ENCODE results near the gene ADAM12. TPM values are rescaled to one million over a fixed set of nuclear protein-coding genes. Genes with fewer than 3 reads are reported as not detected.

The ADAM12 gene
- total RNA-seq, 2 donors from 2014 or later = 0.27 to 2.2 TPM

- no peaks in the 10 kb centered on the region for H3K36me3 ChIP-seq
- DNase-seq (ENCODE audit: low spot score) (no peak), ATAC-seq (ENCODE audit: insufficient number of reproducible peaks, low FRiP score, low read depth) (no peak)
- H3K9me3 ChIP-seq = no peaks in the 10 kb centered on the region
- H3K27me3 ChIP-seq (replicated peaks; ENCODE audit: insufficient read depth) = no peaks in the 10 kb centered on the region
- H3K4me1 ChIP-seq (ENCODE audit: control insufficient read depth in 1 of 2, low read depth in 2 of 2) = no peaks in the 10 kb centered on the region
- no peak overlapping the region for H3K27ac ChIP-seq
- H3K4me3 ChIP-seq = no peak overlapping the region
- TF ChIP-seq, protein P1, sequence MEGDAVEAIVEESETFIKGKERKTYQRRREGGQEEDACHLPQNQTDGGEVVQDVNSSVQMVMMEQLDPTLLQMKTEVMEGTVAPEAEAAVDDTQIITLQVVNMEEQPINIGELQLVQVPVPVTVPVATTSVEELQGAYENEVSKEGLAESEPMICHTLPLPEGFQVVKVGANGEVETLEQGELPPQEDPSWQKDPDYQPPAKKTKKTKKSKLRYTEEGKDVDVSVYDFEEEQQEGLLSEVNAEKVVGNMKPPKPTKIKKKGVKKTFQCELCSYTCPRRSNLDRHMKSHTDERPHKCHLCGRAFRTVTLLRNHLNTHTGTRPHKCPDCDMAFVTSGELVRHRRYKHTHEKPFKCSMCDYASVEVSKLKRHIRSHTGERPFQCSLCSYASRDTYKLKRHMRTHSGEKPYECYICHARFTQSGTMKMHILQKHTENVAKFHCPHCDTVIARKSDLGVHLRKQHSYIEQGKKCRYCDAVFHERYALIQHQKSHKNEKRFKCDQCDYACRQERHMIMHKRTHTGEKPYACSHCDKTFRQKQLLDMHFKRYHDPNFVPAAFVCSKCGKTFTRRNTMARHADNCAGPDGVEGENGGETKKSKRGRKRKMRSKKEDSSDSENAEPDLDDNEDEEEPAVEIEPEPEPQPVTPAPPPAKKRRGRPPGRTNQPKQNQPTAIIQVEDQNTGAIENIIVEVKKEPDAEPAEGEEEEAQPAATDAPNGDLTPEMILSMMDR (IDR thresholded peaks at IDR 0.05) = no peak
These were observed 372.0 kb downstream of the ADAM12 start for GRCh38 chr10:126016156-126016805.

GRCh38 chr10:126015413-126015812, 372.9 kb downstream of the ADAM12 start:
- no peak overlapping the region for H3K4me3 ChIP-seq
- no peaks in the 10 kb centered on the region for H3K9me3 ChIP-seq
- H3K27ac ChIP-seq = no peak overlapping the region
- no peaks in the 10 kb centered on the region for H3K36me3 ChIP-seq
- ATAC-seq (ENCODE audit: insufficient number of reproducible peaks, low FRiP score, low read depth) (no peak), DNase-seq (ENCODE audit: low spot score) (no peak)
- TF ChIP-seq, protein P1 (IDR thresholded peaks at IDR 0.05) = no peak
- H3K27me3 ChIP-seq (replicated peaks; ENCODE audit: insufficient read depth) = no peaks in the 10 kb centered on the region
- H3K4me1 ChIP-seq (ENCODE audit: control insufficient read depth in 1 of 2, low read depth in 2 of 2) = no peaks in the 10 kb centered on the region

DNA sequence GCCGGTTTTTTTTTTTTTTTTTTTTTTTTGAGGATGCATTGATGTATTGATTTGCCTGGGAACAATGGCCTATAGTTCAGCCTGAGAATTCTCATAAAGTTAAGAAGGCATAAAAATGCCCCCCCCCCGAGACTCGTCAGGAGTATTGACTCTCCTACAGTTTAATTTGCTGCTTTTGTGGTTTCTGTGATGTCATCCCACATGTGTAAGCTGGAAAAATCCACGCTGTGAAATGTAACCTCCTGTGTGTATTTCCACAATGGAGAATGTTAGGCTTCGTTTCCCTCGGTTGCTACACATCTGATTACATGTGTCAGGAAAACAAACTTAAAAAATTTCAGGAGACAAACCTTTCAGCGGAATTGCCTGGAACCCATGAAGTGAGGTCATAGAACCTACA, 374.0 kb downstream of the ADAM12 start:
- no peak overlapping the region for H3K27ac ChIP-seq
- no peaks in the 10 kb centered on the region for H3K27me3 ChIP-seq (replicated peaks; ENCODE audit: insufficient read depth)
- TF ChIP-seq, protein P1 (IDR thresholded peaks at IDR 0.05) = no peak
- no peak overlapping the region for H3K4me3 ChIP-seq
- no peaks in the 10 kb centered on the region for H3K9me3 ChIP-seq
- no peaks in the 10 kb centered on the region for H3K4me1 ChIP-seq (ENCODE audit: control insufficient read depth in 1 of 2, low read depth in 2 of 2)
- ATAC-seq (ENCODE audit: insufficient number of reproducible peaks, low FRiP score, low read depth) (no peak), DNase-seq (ENCODE audit: low spot score) (no peak)
- H3K36me3 ChIP-seq = no peaks in the 10 kb centered on the region

- Histone ChIP-seq H3K9me3 (no peaks in the 10 kb centered on the region), H3K27me3 (replicated peaks; ENCODE audit: insufficient read depth) (no peaks in the 10 kb centered on the region), H3K4me3 (no peak overlapping the region), H3K4me1 (ENCODE audit: control insufficient read depth in 1 of 2, low read depth in 2 of 2) (no peaks in the 10 kb centered on the region), H3K27ac (no peak overlapping the region), H3K36me3 (no peaks in the 10 kb centered on the region)
- ATAC-seq (ENCODE audit: insufficient number of reproducible peaks, low FRiP score, low read depth) (no peak), DNase-seq (ENCODE audit: low spot score) (no peak)
- TF ChIP-seq, protein P1 (IDR thresholded peaks at IDR 0.05) = no peak
These were observed 374.6 kb downstream of the ADAM12 start for GRCh38 chr10:126013489-126014281.

- H3K36me3 ChIP-seq = no peaks in the 10 kb centered on the region
- DNase-seq (ENCODE audit: low spot score) (no peak), ATAC-seq (ENCODE audit: insufficient number of reproducible peaks, low FRiP score, low read depth) (no peak)
- no peaks in the 10 kb centered on the region for H3K27me3 ChIP-seq (replicated peaks; ENCODE audit: insufficient read depth)
- H3K4me1 ChIP-seq (ENCODE audit: control insufficient read depth in 1 of 2, low read depth in 2 of 2) = no peaks in the 10 kb centered on the region
- TF ChIP-seq, protein P1 (IDR thresholded peaks at IDR 0.05) = no peak
- no peak overlapping the region for H3K4me3 ChIP-seq
- no peak overlapping the region for H3K27ac ChIP-seq
- H3K9me3 ChIP-seq = no peaks in the 10 kb centered on the region
These were observed 375.8 kb downstream of the ADAM12 start for GRCh38 chr10:126012485-126012884.
